Testis (tissue), 3 donors: Measurements from ENCODE around the gene OLFM1. TPM values are rescaled to one million over a fixed set of nuclear protein-coding genes. Genes with fewer than 3 reads are reported as not detected.

ENCODE experiments used
- DNase-seq: peaks from one replicate; pipeline ENCODE4 v3.0.0-alpha.2; 2019
- H3K27ac ChIP-seq, 2 donors: fragments of 200-600 bp; sonication (generic); one replicate each; pipeline ENCODE4 v1.5.1; 2019
- H3K27me3 ChIP-seq: fragments of 200-600 bp; sonication (generic); one replicate; pipeline ENCODE4 v1.5.1; 2019
- H3K36me3 ChIP-seq: fragments of 200-600 bp; sonication (generic); one replicate; pipeline ENCODE4 v1.5.1; 2017; ENCODE audit warnings: low read depth; ENCODE audit errors: missing control alignments
- H3K4me1 ChIP-seq: fragments of 200-600 bp; sonication (generic); one replicate; pipeline ENCODE4 v1.5.1; 2019
- H3K4me3 ChIP-seq, 2 donors: fragments of 200-600 bp; sonication (generic); one replicate each; pipeline ENCODE4 v1.5.1; 2017 to 2019
- H3K9me3 ChIP-seq: fragments of 200-600 bp; sonication (generic); one replicate; pipeline ENCODE4 v1.5.1; 2017
- POLR2A ChIP-seq: fragments of 450-650 bp; IDR thresholded peaks from one replicate; pipeline ENCODE4 v1.6.1; 2017; ENCODE audit warnings: antibody characterized with exemption, mild to moderate bottlenecking, moderate library complexity
- WGBS, 2 donors: methylation state at CpG; one replicate each; pipeline ENCODE4 v1.1.5; 2018; 5-methylcytosine and 5-hydroxymethylcytosine counted together
- intact Hi-C: fragments of 100-400 bp; cut with DNase I; formaldehyde crosslinking; loops from one replicate; pipeline ENCODE4 v1.15.1; 2023; ENCODE audit warnings: low total_unique reads
- polyA plus RNA-seq: library from polyadenylated mRNA; stranded (reverse); fragments of 350-450 nt; fragmentation: Illumina TruSeq; extraction: RNeasy Lipid Tissue Mini Kit (QIAGEN cat#74804); gene quantifications from one replicate; pipeline ENCODE4 v1.2.3, GENCODE V29; 2014; ENCODE audit warnings: low read depth, low replicate concordance; ENCODE audit not compliant: insufficient read depth
- total RNA-seq, 2 donors: library from RNA; depleted of rRNA; stranded (reverse); fragments of >200 nt; gene quantifications; one replicate each; pipeline ENCODE4 v1.2.3, GENCODE V29; 2016
- TF ChIP-seq, protein P1 (sequence below), 3 experiments: fragments of 450-650 bp in 2 of 3; fragments of 200-600 bp in 1 of 3; sonication (generic) in 1 of 3; IDR thresholded peaks; one replicate each; pipeline ENCODE4 v1.5.1; 2016 to 2019; ENCODE audit warnings: antibody characterized with exemption in 3 of 3, mild to moderate bottlenecking in 2 of 3, moderate library complexity in 1 of 3

The OLFM1 gene
- total and polyA plus RNA-seq, 3 donors from 2014 or later: 13.9 to 24.4 (median 16.0) TPM

DNA sequence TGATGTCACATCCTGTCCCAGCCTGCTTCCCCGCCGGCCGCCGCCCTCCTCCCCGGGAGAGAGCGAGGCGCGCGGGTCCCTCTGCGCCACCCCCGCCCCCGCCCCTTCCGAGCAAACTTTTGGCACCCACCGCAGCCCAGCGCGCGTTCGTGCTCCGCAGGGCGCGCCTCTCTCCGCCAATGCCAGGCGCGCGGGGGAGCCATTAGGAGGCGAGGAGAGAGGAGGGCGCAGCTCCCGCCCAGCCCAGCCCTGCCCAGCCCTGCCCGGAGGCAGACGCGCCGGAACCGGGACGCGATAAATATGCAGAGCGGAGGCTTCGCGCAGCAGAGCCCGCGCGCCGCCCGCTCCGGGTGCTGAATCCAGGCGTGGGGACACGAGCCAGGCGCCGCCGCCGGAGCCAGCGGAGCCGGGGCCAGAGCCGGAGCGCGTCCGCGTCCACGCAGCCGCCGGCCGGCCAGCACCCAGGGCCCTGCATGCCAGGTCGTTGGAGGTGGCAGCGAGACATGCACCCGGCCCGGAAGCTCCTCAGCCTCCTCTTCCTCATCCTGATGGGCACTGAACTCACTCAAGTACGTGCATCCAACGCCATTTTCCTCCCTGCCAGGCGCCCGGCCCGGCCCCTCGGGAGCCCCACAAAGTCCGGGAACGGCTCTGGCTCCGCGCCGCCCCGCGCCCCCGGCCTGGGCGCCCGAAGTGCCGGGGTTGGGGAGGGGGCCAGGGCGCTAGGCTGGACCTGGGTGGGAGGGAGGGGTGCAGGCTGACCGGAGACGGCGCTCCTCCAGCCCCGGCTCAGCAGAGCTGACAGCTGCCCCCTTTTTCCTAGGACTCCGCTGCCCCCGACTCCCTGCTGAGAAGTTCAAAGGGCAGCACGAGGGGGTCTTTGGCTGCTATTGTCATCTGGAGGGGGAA is 12.0 kb upstream of the OLFM1 start:
- WGBS, 2 donors: 0 to 1% methylated on average over 1 to 77 of the region's 90 CpGs
- Histone ChIP-seq H3K9me3 (no peaks in the 10 kb centered on the region), H3K4me1 (peaks cover 10% of the 10 kb centered on the region), H3K36me3 (no peaks in the 10 kb centered on the region), H3K27me3 (no peaks in the 10 kb centered on the region), H3K27ac (no peak overlapping the region), H3K4me3 (peak overlapping the region; percentile 48 to 63)
- no peak for TF ChIP-seq POLR2A
- TF ChIP-seq, protein P1, sequence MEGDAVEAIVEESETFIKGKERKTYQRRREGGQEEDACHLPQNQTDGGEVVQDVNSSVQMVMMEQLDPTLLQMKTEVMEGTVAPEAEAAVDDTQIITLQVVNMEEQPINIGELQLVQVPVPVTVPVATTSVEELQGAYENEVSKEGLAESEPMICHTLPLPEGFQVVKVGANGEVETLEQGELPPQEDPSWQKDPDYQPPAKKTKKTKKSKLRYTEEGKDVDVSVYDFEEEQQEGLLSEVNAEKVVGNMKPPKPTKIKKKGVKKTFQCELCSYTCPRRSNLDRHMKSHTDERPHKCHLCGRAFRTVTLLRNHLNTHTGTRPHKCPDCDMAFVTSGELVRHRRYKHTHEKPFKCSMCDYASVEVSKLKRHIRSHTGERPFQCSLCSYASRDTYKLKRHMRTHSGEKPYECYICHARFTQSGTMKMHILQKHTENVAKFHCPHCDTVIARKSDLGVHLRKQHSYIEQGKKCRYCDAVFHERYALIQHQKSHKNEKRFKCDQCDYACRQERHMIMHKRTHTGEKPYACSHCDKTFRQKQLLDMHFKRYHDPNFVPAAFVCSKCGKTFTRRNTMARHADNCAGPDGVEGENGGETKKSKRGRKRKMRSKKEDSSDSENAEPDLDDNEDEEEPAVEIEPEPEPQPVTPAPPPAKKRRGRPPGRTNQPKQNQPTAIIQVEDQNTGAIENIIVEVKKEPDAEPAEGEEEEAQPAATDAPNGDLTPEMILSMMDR (IDR thresholded peaks at IDR 0.05): no peak
- peak; percentile 73 for DNase-seq
- intact Hi-C loops: no loop called here

GRCh38 chr9:135076143-135076875 is 11.2 kb upstream of the OLFM1 start:
- WGBS, 2 donors: 37 to 38% methylated on average over 19 of the region's 19 CpGs
- TF ChIP-seq POLR2A: no peak
- TF ChIP-seq, protein P1 (IDR thresholded peaks at IDR 0.05): no peak
- H3K4me3 ChIP-seq: peak overlapping the region in 1 of 2 donors; percentile 63
- intact Hi-C loops: no loop called here
- H3K27me3 ChIP-seq: no peaks in the 10 kb centered on the region
- no peak for DNase-seq
- no peaks in the 10 kb centered on the region for H3K9me3 ChIP-seq
- no peak overlapping the region for H3K27ac ChIP-seq
- H3K36me3 ChIP-seq: no peaks in the 10 kb centered on the region
- peaks cover 10% of the 10 kb centered on the region for H3K4me1 ChIP-seq

GRCh38 chr9:135076876-135077430 is 10.5 kb upstream of the OLFM1 start:
- intact Hi-C loops: no loop called here
- H3K36me3 ChIP-seq: no peaks in the 10 kb centered on the region
- TF ChIP-seq, protein P1 (IDR thresholded peaks at IDR 0.05): no peak
- 79 to 84% methylated on average over 6 of the region's 6 CpGs for WGBS, 2 donors
- H3K27me3 ChIP-seq: no peaks in the 10 kb centered on the region
- H3K9me3 ChIP-seq: no peaks in the 10 kb centered on the region
- peaks cover 10% of the 10 kb centered on the region for H3K4me1 ChIP-seq
- DNase-seq: no peak
- H3K4me3 ChIP-seq: no peak overlapping the region
- H3K27ac ChIP-seq: no peak overlapping the region

- peaks cover 10% of the 10 kb centered on the region for H3K4me1 ChIP-seq
- no peak overlapping the region for H3K4me3 ChIP-seq
- intact Hi-C loops: no loop called here
- DNase-seq: peak; percentile 43
- H3K9me3 ChIP-seq: no peaks in the 10 kb centered on the region
- H3K27me3 ChIP-seq: no peaks in the 10 kb centered on the region
- WGBS, 2 donors: 58 to 60% methylated on average over 9 to 12 of the region's 12 CpGs
- H3K36me3 ChIP-seq: no peaks in the 10 kb centered on the region
- no peak overlapping the region for H3K27ac ChIP-seq
- TF ChIP-seq POLR2A: no peak
- TF ChIP-seq, protein P1 (IDR thresholded peaks at IDR 0.05): no peak
These were observed 9.8 kb upstream of the OLFM1 start for GRCh38 chr9:135077497-135078200.
